ENCODE measurements around the gene TRAPPC13. TPM values are rescaled to one million over a fixed set of nuclear protein-coding genes. Genes with fewer than 3 reads are reported as not detected.
"Not testable (repeated sequence)": the region's sequence is repeated elsewhere in the genome, so short reads cannot be mapped to it uniquely, and the experiment has no call there.

The TRAPPC13 gene, protein sequence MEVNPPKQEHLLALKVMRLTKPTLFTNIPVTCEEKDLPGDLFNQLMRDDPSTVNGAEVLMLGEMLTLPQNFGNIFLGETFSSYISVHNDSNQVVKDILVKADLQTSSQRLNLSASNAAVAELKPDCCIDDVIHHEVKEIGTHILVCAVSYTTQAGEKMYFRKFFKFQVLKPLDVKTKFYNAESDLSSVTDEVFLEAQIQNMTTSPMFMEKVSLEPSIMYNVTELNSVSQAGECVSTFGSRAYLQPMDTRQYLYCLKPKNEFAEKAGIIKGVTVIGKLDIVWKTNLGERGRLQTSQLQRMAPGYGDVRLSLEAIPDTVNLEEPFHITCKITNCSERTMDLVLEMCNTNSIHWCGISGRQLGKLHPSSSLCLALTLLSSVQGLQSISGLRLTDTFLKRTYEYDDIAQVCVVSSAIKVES
- 10 to 100 TPM; 18.1 to 20.6 TPM for total RNA-seq
- long read RNA-seq, partial matches to known transcripts, result 1 of 18 reads
- long read RNA-seq, other reads (novel, unspliced or antisense), result 14 of 18 reads

DNA sequence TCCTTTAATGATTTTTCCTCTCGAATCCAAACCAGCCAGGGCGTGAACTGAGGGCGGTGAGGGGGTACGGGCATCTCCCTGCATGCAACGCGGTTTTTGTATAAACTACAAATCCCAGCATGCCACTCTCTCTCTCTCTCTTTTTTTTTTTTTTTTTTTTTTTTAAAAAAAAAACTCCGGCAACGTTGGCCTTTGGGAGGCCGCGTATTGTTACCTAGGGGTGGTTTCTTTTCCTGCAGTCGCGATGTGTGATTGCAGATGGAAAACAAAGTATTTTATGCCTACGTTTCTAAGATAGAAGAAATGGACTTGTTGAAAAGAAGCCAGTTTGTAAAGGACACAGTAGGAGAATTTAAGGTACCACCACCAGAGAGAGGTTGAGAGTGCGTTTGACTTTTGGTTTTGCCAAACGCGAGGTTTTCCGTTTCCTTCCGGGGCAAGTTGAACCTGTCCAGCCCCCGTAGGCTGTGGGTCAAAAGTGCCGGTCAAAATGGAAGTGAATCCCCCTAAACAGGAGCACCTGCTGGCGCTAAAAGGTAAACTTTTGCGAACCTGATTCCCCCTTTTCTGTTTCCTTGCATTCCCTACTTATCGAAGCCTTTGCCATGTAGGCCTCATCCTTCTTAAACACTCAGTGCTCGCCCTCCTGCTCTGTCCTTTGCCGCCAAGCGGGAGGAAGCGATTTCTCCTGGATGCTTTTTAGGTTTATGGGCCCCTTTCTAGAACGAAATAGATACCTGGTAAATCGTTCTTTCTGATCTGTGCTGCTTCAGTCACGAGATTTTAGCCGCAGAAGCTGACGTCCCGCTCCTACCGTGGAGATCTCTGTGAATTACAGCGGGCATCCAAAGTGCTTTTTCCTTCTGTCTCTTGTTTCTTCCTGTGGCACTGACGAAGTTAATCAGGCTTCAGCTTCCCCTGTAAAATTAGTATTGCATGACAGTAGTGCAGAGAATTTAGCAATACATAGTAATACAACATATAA, at the start of gene TRAPPC13, which contains the start of gene SHLD3:
Gene TRAPPC13, plus strand, starts transcription at position 457 of the 985 bp plus-strand sequence. Its CDS starts 34 bp downstream, at position 491.
Gene SHLD3, plus strand, starts transcription at position 457 of the 985 bp plus-strand sequence. CDS start 4,561 bp downstream, outside the sequence.
- intact Hi-C loops (cut with DNase I), result no loop called here
- peak; percentile 91 to 94 for ATAC-seq

DNA sequence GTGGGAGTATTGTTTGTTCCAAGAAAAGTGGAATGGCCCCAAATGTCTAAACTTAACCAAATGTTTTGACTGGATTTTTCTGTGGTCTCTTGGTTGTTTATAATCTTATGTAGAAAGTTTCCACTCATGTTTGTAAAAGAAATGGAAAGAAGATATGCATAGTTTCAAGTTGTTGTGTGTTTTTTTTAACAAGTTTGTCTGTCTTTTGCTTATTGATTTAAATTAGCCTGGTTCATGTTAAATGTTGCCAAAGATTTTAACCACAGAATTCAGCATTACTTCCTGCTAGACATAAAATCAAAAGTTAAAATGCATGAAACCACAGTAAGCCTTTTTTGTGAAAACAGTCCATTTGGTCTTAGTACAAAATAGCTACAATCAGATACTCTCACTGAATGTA, 47.7 kb upstream of the TRAPPC13 start:
- DNase-seq (no peak), ATAC-seq (no peak)
- intact Hi-C loops (cut with DNase I), result no loop called here

More for the DNA sequence above, at the start of gene TRAPPC13, which contains the start of gene SHLD3:
- peak; percentile 80 for DNase-seq

DNA sequence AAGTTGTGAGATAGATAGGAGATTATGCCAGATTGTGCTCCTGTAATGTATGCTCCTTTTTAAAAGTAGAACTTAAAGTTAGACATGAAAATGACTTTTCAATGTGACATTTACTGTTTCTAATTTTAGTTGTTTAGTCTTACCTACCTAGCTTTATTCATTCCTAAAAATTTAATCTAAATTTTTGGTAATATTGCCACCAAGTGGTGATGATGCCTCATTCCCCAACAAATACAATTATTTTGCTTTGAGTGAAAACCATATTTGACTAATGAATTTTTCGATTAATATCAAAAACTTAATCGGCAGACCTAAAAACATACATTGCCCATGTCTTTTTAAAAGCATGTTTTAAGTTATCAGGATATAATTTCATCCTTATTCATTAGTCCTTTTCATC, 36.1 kb upstream of the TRAPPC13 start:
- no peak for DNase-seq
- intact Hi-C loops (cut with DNase I), result no loop called here
- no peak for ATAC-seq

DNA sequence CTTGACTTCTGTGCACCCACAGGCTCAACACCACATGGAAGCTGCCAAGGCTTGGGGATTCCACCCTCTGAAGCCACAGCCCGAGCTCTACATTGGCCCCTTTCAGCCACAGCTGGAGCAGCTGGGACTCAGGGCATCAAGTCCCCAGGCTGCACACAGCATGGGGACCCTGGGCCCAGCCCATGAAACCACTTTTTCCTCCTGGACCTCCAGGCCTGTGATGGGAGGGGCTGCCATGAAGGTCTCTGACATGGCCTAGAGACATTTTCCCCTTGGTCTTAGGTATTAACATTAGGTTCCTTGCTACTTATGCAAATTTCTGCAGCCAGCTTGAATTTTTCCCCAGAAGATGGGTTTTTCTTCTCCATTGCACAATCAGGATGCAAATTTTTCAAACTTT, 23.1 kb upstream of the TRAPPC13 start:
- intact Hi-C loops (cut with DNase I); ATAC-seq; DNase-seq: not testable (repeated sequence)

DNA sequence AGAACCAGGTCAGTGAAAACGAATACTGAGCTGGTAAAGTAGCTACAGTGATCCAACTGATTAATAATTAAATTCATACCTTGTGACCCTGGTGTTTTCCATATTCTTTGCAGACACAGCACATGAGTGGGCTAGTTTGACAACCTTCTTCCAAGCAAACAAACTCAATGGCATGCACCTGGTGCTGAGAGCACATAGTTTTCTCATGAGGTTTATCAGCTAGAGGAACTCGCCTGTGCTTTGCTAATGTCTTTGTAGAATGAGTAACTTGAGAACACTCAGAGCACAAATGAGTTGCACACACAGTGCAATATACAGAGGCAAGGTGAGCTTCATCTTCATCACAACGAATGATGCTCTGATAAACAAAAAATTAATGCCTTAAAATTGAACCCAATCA, 13.3 kb upstream of the TRAPPC13 start:
- ATAC-seq, result no peak

DNA sequence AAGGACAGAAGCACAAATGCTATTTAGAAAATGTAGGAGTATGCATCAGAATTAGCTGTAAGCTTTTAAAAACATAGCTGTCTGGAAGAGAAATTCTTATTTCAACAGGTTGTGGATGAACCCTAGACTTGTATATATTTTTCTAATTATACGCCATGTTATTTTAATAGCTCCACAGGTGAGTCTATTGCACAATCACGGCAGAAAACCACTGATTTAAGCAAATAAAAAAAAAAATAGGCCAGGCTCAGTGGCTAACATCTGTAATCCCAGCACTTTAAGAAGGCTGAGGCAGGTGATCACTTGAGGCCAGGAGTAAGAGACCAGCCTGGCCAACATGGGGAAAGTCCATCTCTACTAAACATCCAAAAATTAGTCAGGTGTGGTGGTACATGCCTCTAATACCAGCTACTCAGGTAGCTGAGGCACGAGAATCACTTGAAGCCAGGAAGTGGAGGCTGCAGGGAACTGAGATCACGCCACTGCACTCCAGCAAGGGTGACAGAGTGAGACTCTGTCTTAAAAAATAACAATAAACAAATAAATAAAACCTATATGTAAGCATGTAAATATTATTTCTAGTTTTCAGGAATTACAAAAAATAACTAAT, 12.4 kb upstream of the TRAPPC13 start:
- ATAC-seq (no peak), DNase-seq (no peak)
- intact Hi-C loops (cut with DNase I), result no loop called here

More for the DNA sequence above, 13.3 kb upstream of the TRAPPC13 start:
- DNase-seq, result no peak
- intact Hi-C loops (cut with DNase I), result no loop called here

DNA sequence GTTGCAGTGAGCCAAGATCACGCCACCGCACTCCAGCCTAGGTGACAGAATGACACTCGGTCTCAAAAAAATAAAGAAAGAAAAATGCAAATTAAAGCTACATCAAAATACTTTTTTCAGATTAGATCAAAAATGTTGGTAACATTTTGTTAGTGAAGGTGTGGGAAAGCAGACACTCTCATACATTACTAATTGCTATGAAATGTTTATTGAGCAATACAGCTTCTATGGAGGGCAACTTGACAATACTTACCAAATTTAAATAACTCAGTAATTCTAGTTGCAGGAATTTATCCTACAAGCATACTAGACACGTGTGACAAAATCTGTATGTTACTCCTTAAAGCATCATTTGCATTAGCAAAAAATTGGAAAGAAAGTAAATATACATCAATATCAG, 4.8 kb upstream of the TRAPPC13 start:
- no peak for DNase-seq
- no peak for ATAC-seq
- intact Hi-C loops (cut with DNase I), result no loop called here

DNA sequence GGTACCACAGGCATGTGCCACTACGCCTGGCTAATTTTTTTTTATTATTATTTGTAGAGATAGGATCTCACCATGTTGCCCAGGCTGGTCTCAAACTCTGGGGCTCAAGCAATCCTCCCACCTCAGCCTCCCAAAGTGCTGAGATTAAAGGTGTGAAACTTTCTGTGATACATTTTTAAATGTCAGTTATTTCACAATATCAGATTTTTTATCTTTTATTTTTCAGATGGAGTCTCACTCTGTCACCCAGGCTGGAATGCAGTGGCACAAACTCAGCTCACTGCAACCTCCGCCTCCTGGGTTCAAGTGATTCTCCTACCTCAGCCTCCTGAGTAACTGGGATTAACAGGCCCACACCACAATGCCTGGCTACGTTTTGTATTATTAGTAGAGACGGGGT, 2.9 kb upstream of the TRAPPC13 start:
- intact Hi-C loops (cut with DNase I); ATAC-seq; DNase-seq: not testable (repeated sequence)

DNA sequence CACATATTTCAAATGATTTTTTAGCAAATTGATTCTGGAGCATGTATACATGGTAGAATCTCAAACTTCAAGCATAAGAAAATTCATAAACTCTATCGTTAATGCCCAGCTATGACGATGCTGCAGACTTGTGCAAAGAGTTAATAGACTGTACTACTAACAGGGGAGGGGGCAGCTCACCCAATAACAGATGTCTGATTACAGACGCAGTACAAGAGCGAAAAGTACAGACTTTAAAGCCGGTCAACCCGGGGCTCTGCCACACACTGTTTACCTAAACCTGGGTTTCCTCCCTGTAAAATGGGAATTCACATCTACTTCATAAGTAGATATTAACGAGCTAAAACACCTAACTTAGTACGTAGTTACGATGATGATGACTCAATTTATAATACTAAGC, 1.3 kb upstream of the TRAPPC13 start:
- DNase-seq (no peak), ATAC-seq (no peak)
- intact Hi-C loops (cut with DNase I), result no loop called here

DNA sequence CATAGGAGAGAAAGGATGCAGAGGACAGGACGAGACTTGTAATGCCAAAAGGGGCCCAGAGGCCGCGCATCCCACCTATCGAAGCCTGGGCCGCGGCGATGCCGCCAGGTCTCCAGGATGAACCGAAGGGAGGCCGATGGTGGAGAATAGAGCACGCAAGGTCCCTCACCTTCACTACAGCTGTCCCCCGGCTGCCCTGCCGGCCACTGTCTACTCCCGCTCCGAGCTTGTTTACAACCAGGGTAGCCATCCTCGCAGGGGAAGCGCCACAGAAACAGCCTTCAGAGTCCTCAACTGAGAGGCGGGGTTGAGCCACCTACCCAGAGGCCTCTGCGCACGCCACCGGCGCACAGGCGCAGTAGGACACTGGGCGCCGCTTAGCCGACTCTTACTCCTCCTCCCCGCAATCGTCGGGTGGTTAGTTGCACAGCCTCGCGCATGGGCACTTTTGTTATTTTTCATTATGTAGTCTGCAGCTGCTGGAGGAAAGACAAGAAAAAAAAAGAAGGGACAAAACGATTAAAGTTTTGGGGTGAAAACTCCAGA, 729 bp upstream of the TRAPPC13 start, which contains the start of gene TRIM23:
Gene TRIM23, minus strand, starts transcription at position 309 of the 546 bp plus-strand sequence. Its CDS starts 59 bp downstream, at position 250.
- intact Hi-C loops (cut with DNase I), result no loop called here
- peak; percentile 93 for DNase-seq
- peak; percentile 99 for ATAC-seq

DNA sequence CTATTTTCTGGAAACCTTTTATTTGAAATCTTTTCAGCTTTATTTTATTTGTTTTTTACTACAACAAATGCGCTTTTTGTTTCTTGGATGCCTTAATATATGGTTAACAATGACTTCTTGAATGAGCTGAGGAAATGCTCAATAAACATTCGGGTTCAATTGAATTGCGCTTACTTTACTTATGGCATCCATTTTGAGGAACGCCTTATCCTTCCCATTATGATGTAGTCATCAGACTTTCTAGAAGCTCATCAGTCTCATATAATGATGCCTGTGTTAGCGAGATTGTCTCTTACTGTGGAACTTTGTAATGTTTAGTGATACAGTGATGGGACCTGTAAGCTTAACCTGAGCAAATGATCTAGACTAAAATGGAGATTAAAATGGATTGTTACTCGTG, 916 bp downstream of the TRAPPC13 start:
- DNase-seq, result no peak
- intact Hi-C loops (cut with DNase I), result no loop called here
- no peak for ATAC-seq

DNA sequence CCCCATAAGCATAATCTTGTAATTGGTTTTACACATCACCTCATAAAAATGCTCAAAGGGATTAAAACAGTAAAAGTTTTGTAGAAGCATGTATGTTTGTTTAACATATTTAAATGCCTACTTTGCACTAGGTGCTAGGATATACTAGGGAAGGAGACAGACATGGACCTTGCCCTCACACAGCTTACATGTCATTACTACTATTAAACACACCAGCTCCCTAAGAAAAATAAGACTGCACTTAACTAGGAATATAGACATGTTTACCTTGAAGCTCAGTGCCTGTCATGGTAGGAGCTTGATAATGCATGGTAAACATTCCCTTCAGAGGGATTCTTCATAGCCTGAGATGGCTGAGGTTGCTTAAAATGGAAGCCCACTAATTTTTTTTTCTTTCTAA, 6.2 kb downstream of the TRAPPC13 start:
- DNase-seq (no peak), ATAC-seq (no peak)
- intact Hi-C loops (cut with DNase I), result no loop called here

DNA sequence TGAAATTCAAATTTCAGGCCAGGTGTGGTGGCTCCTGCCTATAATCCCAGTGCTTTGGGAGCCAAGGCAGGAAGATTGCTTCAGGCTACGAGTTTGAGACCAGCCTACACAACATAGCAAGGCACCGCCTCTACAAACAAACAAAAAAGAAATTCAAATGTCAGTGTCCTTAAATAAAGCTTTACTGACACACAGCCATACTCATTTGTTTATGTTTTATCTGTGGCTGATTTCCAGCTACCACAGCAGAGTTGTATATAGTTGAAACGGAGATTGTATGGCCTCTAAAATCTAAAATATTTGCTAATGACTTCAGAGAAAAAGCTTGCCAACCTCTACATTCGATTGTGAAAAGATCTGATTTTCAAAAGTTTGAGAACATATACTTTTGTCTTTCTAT, 15.4 kb downstream of the TRAPPC13 start:
- intact Hi-C loops (cut with DNase I), result no loop called here
- DNase-seq (no peak), ATAC-seq (no peak)

DNA sequence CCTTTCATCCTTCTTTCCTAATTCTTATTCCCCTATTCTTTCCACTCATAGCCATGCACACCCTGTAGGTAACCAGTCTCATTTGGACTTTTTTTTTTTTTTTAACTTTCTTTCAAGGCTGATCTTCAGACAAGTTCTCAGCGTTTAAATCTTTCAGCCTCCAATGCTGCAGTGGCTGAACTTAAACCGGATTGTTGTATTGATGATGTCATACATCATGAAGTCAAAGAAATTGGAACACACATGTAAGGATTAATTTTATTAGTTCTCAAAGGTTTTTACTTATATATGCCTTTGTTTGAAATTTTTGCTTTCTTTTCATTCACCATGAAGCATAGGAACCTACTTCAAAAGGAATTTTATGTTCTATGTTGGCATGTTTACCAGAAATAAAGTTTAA, 22.1 kb downstream of the TRAPPC13 start:
- intact Hi-C loops (cut with DNase I), result no loop called here
- ATAC-seq, result no peak
- DNase-seq, result no peak

DNA sequence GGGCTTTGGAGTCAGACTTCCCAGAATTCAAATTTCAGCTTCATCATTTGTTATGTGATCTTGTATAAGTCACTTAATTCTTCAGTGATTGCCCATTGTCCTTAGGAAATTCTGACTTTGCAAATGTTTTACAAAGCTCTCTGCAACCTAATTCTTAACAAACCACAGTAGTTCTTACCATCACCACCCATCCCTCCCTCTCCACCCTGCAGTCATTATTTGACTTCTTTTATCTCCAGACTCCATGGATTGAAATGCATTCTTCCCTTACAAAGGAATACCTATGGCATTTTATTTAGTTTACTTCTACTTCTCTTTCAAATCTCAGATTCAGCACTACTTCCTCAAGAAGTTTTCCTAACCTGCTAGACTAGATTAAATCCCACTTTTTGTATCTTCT, 23.1 kb downstream of the TRAPPC13 start:
- intact Hi-C loops (cut with DNase I), result no loop called here
- no peak for DNase-seq
- no peak for ATAC-seq

DNA sequence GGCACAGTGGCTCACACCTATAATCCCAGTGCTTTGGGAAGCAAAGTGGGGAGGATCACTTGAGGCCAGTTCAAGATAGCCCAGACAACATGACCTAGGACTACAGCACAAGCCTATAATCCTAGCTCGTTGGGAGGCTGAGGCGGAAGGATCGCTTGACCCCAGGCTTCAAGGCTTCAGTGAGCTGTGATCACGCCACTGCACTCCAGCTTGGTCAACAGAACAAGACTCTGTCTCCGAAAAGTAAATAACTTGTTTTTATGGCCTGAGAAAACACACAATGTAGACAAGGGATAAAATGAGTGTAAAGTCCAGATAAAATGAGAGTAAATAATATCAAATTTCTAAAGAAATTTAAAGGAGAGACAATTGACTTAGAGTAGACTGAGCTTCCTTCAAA, 26.3 kb downstream of the TRAPPC13 start:
- ATAC-seq (no peak), DNase-seq (no peak)
- intact Hi-C loops (cut with DNase I), result no loop called here

DNA sequence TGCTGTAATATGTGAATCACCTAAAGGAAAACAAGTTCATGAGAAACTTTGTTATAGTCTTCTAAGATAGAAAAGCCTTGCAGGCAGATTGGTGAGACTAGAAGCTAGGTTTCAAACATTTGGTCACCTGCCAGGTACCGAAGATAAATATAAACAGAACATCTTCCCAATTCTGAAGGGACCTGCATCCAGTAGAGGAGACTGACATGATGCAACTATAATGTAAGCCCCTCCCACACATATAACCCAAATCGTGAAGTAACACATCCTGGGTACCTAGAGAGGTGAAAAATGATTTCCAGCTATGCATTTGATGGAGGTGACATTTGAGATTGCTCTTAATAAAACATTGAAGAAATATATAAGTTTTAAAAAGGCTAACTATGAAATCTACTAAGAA, 29.9 kb downstream of the TRAPPC13 start:
- ATAC-seq, result no peak
- intact Hi-C loops (cut with DNase I), result no loop called here

DNA sequence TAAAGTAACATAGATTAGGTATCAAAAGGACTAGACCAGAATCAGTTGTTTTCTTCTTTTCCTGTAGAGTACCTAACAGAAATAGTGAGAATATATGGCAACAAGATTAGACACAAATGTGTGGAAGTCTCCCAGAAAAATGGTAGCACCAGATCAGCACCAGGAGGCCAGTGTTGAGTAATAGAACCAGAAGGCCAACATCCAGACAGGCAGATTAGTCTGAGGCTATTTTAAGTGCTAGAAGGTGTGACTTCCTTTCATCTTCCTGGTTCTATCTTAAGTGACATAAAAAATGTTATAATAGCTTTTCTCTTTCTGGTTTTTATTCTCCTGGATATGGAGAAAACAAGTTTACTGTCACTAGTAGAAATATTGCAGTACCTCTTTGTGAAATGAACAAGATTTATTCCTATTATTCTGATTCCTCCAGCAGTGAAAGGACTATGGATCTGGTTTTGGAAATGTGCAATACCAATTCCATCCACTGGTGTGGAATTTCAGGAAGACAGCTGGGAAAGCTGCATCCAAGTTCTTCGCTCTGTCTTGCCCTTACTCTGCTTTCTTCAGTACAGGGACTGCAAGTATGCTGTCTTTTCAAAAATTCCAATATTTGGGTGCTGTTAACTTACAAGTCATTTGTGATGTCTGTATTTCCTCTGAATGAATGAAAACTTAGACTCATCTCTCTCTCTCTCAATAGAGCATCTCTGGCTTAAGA, 39.1 kb downstream of the TRAPPC13 start:
- intact Hi-C loops (cut with DNase I), result no loop called here
- peak; percentile 53 for ATAC-seq
- DNase-seq, result no peak

More for the DNA sequence above, 29.9 kb downstream of the TRAPPC13 start:
- no peak for DNase-seq
